ENCODE measurements around the gene ANP32B. TPM values are rescaled to one million over a fixed set of nuclear protein-coding genes. Genes with fewer than 3 reads are reported as not detected.
"Not testable (repeated sequence)": the region's sequence is repeated elsewhere in the genome, so short reads cannot be mapped to it uniquely, and the experiment has no call there.

Gene ANP32B
- total and polyA plus RNA-seq, 2 experiments from 2014 or later: 13.1 to 114 TPM

DNA sequence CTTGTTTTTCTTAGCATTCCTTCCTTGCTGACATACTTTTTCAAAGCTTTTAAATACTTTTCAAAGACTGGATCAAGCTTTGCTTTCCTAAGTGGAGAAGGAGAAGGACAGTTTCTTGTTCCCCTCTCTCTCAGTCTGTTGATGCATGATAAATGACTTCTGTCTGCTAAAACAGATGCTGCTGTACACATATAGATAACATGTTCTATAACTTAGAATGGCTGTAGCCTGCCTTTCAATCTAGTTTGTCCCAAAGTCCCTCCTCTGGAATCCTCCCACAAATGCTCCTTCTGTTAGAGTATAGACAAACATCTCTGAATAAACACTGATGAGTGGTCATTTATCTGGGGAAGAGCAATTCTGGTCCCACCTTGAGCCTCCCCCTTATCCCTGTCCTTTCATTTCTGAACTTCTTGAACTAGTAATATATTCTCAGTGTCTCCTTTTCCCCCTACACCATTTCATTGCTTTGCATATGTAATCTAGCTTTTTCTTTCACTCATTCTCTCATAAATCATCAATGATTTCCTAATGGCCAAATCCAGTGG is 39.8 kb upstream of the ANP32B start:
- H2AFZ ChIP-seq: no peak overlapping the region
- 0 out of 2 replicates have a peak, but pooled peaks cover 7% of the 10 kb centered on the region for H4K20me1 ChIP-seq (replicated peaks; ENCODE audit: insufficient read depth)
- Mint-ChIP-seq H3K9me3 (no peaks in the 10 kb centered on the region), H3K27ac (no peak overlapping the region), H3K27me3 (ENCODE audit: insufficient read depth, low read depth, poor library complexity) (peaks cover 6% of the 10 kb centered on the region), H3K4me3 (no peak overlapping the region), H3K36me3 (ENCODE audit: low read depth) (no peaks in the 10 kb centered on the region), H3K4me1 (no peaks in the 10 kb centered on the region)
- H3K27me3 ChIP-seq (ENCODE audit: insufficient read depth): peaks cover 69% of the 10 kb centered on the region
- H3K4me3 ChIP-seq: no peak overlapping the region
- no peak overlapping the region for H3K4me2 ChIP-seq
- H3K4me1 ChIP-seq (ENCODE audit: insufficient read depth): no peaks in the 10 kb centered on the region
- ATAC-seq (no peak), DNase-seq (ENCODE audit: low spot score) (no peak)
- H3K9me2 ChIP-seq (ENCODE audit: insufficient read depth): no peaks in the 10 kb centered on the region
- TF ChIP-seq POLR2AphosphoS5 (IDR thresholded peaks at IDR 0.05; ENCODE audit: low read depth) (no peak), JUNB (IDR thresholded peaks at IDR 0.05; ENCODE audit: unreplicated experiment) (no peak), ZNF331 (CRISPR knock-in tag; IDR thresholded peaks at IDR 0.05; ENCODE audit: low read depth) (no peak), CREB1 (CRISPR knock-in tag; IDR thresholded peaks at IDR 0.05; ENCODE audit: low read depth) (no peak)
- H3K79me2 ChIP-seq (replicated peaks; ENCODE audit: insufficient read depth): no peaks in the 10 kb centered on the region
- H3K27ac ChIP-seq (ENCODE audit: low read depth): no peak overlapping the region
- H3F3A ChIP-seq (replicated peaks; ENCODE audit: low read depth): no peaks in the 10 kb centered on the region
- H3K36me3 ChIP-seq (ENCODE audit: insufficient read depth): no peaks in the 10 kb centered on the region

DNA sequence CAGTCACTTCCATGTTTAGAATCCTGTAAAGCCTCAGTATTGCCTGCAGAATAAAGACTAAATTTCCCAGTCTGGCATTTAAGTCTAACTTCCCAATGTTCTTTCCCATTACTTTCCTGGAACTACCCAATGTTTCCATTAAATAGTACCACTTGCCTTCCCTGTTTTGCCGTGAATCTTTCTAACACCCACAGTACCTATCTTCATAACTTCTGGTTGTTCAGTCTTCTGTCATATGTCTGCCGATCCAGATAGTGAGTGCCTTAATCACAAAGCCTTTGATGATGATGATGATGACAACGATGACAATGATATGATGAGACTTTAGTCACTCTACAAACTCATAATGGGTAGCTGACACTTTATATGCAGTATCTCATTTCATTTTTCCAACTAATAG is 38.5 kb upstream of the ANP32B start:
- Histone ChIP-seq H4K20me1 (replicated peaks; ENCODE audit: insufficient read depth) (0 out of 2 replicates have a peak, but pooled peaks cover 7% of the 10 kb centered on the region), H2AFZ (no peak overlapping the region), H3K36me3 (ENCODE audit: insufficient read depth) (no peaks in the 10 kb centered on the region), H3K79me2 (replicated peaks; ENCODE audit: insufficient read depth) (no peaks in the 10 kb centered on the region), H3K27me3 (ENCODE audit: insufficient read depth) (peaks cover 58% of the 10 kb centered on the region), H3K27ac (ENCODE audit: low read depth) (no peak overlapping the region), H3K4me2 (no peak overlapping the region), H3K4me3 (no peak overlapping the region), H3K9me2 (ENCODE audit: insufficient read depth) (no peaks in the 10 kb centered on the region), H3F3A (replicated peaks; ENCODE audit: low read depth) (no peaks in the 10 kb centered on the region), H3K4me1 (ENCODE audit: insufficient read depth) (no peaks in the 10 kb centered on the region)
- H3K36me3 Mint-ChIP-seq (ENCODE audit: low read depth): no peaks in the 10 kb centered on the region
- TF ChIP-seq ZNF331 (CRISPR knock-in tag; IDR thresholded peaks at IDR 0.05; ENCODE audit: low read depth) (no peak), NANOG (IDR thresholded peaks at IDR 0.05; ENCODE audit: borderline replicate concordance) (no peak), JUNB (IDR thresholded peaks at IDR 0.05; ENCODE audit: unreplicated experiment) (no peak)
- TF ChIP-seq, protein P1, sequence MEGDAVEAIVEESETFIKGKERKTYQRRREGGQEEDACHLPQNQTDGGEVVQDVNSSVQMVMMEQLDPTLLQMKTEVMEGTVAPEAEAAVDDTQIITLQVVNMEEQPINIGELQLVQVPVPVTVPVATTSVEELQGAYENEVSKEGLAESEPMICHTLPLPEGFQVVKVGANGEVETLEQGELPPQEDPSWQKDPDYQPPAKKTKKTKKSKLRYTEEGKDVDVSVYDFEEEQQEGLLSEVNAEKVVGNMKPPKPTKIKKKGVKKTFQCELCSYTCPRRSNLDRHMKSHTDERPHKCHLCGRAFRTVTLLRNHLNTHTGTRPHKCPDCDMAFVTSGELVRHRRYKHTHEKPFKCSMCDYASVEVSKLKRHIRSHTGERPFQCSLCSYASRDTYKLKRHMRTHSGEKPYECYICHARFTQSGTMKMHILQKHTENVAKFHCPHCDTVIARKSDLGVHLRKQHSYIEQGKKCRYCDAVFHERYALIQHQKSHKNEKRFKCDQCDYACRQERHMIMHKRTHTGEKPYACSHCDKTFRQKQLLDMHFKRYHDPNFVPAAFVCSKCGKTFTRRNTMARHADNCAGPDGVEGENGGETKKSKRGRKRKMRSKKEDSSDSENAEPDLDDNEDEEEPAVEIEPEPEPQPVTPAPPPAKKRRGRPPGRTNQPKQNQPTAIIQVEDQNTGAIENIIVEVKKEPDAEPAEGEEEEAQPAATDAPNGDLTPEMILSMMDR (conservative IDR thresholded peaks at IDR 0.05; ENCODE audit: low read depth in 2 of 2): no peak
- TF ChIP-seq, protein P2, sequence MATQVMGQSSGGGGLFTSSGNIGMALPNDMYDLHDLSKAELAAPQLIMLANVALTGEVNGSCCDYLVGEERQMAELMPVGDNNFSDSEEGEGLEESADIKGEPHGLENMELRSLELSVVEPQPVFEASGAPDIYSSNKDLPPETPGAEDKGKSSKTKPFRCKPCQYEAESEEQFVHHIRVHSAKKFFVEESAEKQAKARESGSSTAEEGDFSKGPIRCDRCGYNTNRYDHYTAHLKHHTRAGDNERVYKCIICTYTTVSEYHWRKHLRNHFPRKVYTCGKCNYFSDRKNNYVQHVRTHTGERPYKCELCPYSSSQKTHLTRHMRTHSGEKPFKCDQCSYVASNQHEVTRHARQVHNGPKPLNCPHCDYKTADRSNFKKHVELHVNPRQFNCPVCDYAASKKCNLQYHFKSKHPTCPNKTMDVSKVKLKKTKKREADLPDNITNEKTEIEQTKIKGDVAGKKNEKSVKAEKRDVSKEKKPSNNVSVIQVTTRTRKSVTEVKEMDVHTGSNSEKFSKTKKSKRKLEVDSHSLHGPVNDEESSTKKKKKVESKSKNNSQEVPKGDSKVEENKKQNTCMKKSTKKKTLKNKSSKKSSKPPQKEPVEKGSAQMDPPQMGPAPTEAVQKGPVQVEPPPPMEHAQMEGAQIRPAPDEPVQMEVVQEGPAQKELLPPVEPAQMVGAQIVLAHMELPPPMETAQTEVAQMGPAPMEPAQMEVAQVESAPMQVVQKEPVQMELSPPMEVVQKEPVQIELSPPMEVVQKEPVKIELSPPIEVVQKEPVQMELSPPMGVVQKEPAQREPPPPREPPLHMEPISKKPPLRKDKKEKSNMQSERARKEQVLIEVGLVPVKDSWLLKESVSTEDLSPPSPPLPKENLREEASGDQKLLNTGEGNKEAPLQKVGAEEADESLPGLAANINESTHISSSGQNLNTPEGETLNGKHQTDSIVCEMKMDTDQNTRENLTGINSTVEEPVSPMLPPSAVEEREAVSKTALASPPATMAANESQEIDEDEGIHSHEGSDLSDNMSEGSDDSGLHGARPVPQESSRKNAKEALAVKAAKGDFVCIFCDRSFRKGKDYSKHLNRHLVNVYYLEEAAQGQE (IDR thresholded peaks at IDR 0.05; ENCODE audit: unreplicated experiment): no peak
- ATAC-seq (no peak), DNase-seq (ENCODE audit: low spot score) (no peak)
- H3K4me3 Mint-ChIP-seq: no peak overlapping the region
- peaks cover 11% of the 10 kb centered on the region for H3K27me3 Mint-ChIP-seq (ENCODE audit: insufficient read depth, low read depth, poor library complexity)
- H3K27ac Mint-ChIP-seq: no peak overlapping the region
- no peaks in the 10 kb centered on the region for H3K4me1 Mint-ChIP-seq
- H3K9me3 Mint-ChIP-seq: no peaks in the 10 kb centered on the region

DNA sequence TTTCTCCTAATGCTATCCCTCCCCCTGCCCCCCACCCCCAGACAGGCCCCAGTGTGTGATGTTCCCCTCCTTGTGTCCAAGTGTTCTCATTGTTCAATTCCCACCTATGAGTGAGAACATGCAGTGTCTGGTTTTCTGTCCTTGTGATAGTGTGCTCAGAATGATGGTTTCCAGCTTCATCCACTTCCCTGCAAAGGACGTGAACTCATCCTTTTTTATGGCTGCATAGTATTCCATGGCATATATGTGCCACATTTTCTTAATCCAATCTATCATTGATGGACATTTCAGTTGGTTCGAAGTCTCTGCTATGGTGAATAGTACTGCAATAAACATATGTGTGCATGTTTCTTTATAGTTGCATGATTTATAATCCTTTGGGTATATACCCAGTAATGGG is 37.7 kb upstream of the ANP32B start:
- H2AFZ ChIP-seq; H3K4me3 Mint-ChIP-seq; H4K20me1 ChIP-seq (replicated peaks; ENCODE audit: insufficient read depth); H3K4me3 ChIP-seq; H3K4me1 Mint-ChIP-seq; H3K4me1 ChIP-seq (ENCODE audit: insufficient read depth); H3K4me2 ChIP-seq; H3K79me2 ChIP-seq (replicated peaks; ENCODE audit: insufficient read depth); H3F3A ChIP-seq (replicated peaks; ENCODE audit: low read depth); H3K9me3 Mint-ChIP-seq; DNase-seq (ENCODE audit: low spot score); H3K27ac Mint-ChIP-seq; ATAC-seq; H3K27ac ChIP-seq (ENCODE audit: low read depth); H3K36me3 Mint-ChIP-seq (ENCODE audit: low read depth); H3K36me3 ChIP-seq (ENCODE audit: insufficient read depth); H3K9me2 ChIP-seq (ENCODE audit: insufficient read depth): not testable (repeated sequence)
- H3K27me3 Mint-ChIP-seq (ENCODE audit: insufficient read depth, low read depth, poor library complexity): peaks cover 11% of the 10 kb centered on the region
- peaks cover 55% of the 10 kb centered on the region for H3K27me3 ChIP-seq (ENCODE audit: insufficient read depth)

DNA sequence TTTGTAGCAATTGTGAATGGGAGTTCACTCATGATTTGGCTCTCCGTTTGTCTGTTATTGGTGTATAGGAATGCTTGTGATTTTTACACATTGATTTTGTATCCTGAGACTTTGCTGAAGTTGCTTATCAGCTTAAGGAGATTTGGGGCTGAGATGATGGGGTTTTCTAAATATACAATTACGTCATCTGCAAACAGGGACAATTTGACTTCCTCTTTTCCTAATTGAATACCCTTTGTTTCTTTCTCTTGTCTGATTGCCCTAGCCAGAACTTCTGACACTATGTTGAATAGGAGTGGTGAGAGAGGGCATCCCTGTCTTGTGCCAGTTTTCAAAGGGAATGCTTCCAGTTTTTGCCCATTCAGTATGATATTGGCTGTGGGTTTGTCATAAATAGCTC is 36.0 kb upstream of the ANP32B start:
- H3K4me3 Mint-ChIP-seq; H3K4me3 ChIP-seq; H3K4me1 ChIP-seq (ENCODE audit: insufficient read depth); H3K27me3 Mint-ChIP-seq (ENCODE audit: insufficient read depth, low read depth, poor library complexity); H2AFZ ChIP-seq; H3K4me2 ChIP-seq; DNase-seq (ENCODE audit: low spot score); H3K36me3 ChIP-seq (ENCODE audit: insufficient read depth); H3K27ac ChIP-seq (ENCODE audit: low read depth); H3K4me1 Mint-ChIP-seq; H3K79me2 ChIP-seq (replicated peaks; ENCODE audit: insufficient read depth); H3K36me3 Mint-ChIP-seq (ENCODE audit: low read depth); ATAC-seq; H3K27ac Mint-ChIP-seq; H4K20me1 ChIP-seq (replicated peaks; ENCODE audit: insufficient read depth); H3F3A ChIP-seq (replicated peaks; ENCODE audit: low read depth); H3K9me2 ChIP-seq (ENCODE audit: insufficient read depth): not testable (repeated sequence)
- H3K27me3 ChIP-seq (ENCODE audit: insufficient read depth): peaks cover 39% of the 10 kb centered on the region; the same call in 1 of the 2 replicates
- peaks cover 14% of the 10 kb centered on the region for H3K9me3 Mint-ChIP-seq

Measured in GM23338 (cell line).